HG03159 (cell line): ENCODE results near the gene HECW1.

Experiments used
- ATAC-seq: cut with Tn5 transposase; IDR thresholded peaks from one replicate; pipeline ENCODE4 v1.9.1; 2021; ENCODE audit warnings: mild to moderate bottlenecking, moderate library complexity; ENCODE audit not compliant: unreplicated experiment

HECW1 gene

GRCh38 chr7:43248961-43249822 is 136.7 kb downstream of the HECW1 start:
- no peak for ATAC-seq

GRCh38 chr7:43249823-43250145 is 137.3 kb downstream of the HECW1 start:
- ATAC-seq, result no peak

GRCh38 chr7:43260980-43261878 is 148.8 kb downstream of the HECW1 start:
- ATAC-seq, result peak; percentile 82

GRCh38 chr7:43265139-43265538 is 152.7 kb downstream of the HECW1 start:
- ATAC-seq, result no peak

GRCh38 chr7:43273939-43274719 is 161.7 kb downstream of the HECW1 start:
- ATAC-seq, result no peak

- no peak for ATAC-seq
Observed at GRCh38 chr7:43274752-43275151, 162.3 kb downstream of the HECW1 start.

- ATAC-seq, result no peak
Observed at GRCh38 chr7:43276547-43276946, 164.1 kb downstream of the HECW1 start.

- ATAC-seq, result no peak
Observed at GRCh38 chr7:43278088-43278644, 165.7 kb downstream of the HECW1 start.

- no peak for ATAC-seq
Observed at GRCh38 chr7:43281268-43281667, 168.8 kb downstream of the HECW1 start.

- no peak for ATAC-seq
Observed at GRCh38 chr7:43283706-43284105, 171.3 kb downstream of the HECW1 start.

GRCh38 chr7:43289826-43290225 is 177.4 kb downstream of the HECW1 start:
- ATAC-seq, result no peak

- ATAC-seq, result no peak
Observed at GRCh38 chr7:43290978-43291377, 178.5 kb downstream of the HECW1 start.

- ATAC-seq, result no peak
Observed at GRCh38 chr7:43291789-43292188, 179.3 kb downstream of the HECW1 start.

GRCh38 chr7:43292384-43292783 is 179.9 kb downstream of the HECW1 start:
- no peak for ATAC-seq

- no peak for ATAC-seq
Observed at GRCh38 chr7:43294080-43294630, 181.7 kb downstream of the HECW1 start.

GRCh38 chr7:43295429-43295828 is 183.0 kb downstream of the HECW1 start:
- no peak for ATAC-seq

GRCh38 chr7:43296306-43296705 is 183.9 kb downstream of the HECW1 start:
- no peak for ATAC-seq

- no peak for ATAC-seq
Observed at GRCh38 chr7:43298617-43299016, 186.2 kb downstream of the HECW1 start.

GRCh38 chr7:43300121-43300520 is 187.7 kb downstream of the HECW1 start:
- ATAC-seq, result no peak

- no peak for ATAC-seq
Observed at GRCh38 chr7:43302211-43302711, 189.8 kb downstream of the HECW1 start.
